Endothelial cell of umbilical vein (primary cell): ENCODE data around the gene SIPA1L3.

Experiments
- EZH2 ChIP-seq: IDR thresholded peaks from 2 replicates; pipeline ENCODE4 v1.6.1; 2012; ENCODE audit warnings: borderline replicate concordance, low read depth, mild to moderate bottlenecking, moderate library complexity, low read length, inconsistent platforms; ENCODE audit not compliant: severe bottlenecking
- POLR2A ChIP-seq: IDR thresholded peaks from 2 replicates; pipeline ENCODE4 v1.6.1; 2012; ENCODE audit warnings: low read depth, mild to moderate bottlenecking, control low read depth, low read length
- POLR2AphosphoS5 ChIP-seq: IDR thresholded peaks from 2 replicates; pipeline ENCODE4 v1.6.1; 2012; ENCODE audit warnings: low read depth, mild to moderate bottlenecking, control low read depth, low read length, moderate library complexity; ENCODE audit not compliant: insufficient read depth
- TF ChIP-seq, protein P1 (sequence below), 2 donors: IDR thresholded peaks; 1 replicate in 1 of 2; 2 replicates in 1 of 2; pipeline ENCODE4 v1.5.1; 2011; ENCODE audit warnings: low read length in 2 of 2, mild to moderate bottlenecking in 2 of 2, moderate library complexity in 2 of 2, control low read depth in 1 of 2, inconsistent platforms in 1 of 2, low read depth in 1 of 2; ENCODE audit not compliant: insufficient read depth in 1 of 2; ENCODE audit errors: extremely low read depth in 1 of 2

DNA sequence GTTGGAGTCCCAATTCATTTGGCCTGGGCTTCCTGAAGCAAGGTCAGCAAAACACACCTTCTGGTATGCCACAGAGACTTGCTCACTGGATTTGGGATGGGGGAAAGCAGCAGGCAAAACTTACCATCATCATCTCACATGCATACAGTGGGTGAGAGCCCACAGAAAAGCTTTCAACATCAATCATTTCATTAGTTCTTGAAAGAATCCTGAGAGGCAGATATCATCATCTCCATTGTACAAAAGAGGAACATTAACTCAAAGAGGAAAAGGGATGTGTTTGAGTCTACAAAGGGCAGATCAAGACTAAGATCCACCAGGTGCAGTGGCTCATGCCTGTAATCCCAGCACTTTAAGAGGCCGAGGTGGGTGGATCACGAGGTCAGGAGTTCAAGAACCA is 7.0 kb upstream of the SIPA1L3 start:
- TF ChIP-seq, protein P1, sequence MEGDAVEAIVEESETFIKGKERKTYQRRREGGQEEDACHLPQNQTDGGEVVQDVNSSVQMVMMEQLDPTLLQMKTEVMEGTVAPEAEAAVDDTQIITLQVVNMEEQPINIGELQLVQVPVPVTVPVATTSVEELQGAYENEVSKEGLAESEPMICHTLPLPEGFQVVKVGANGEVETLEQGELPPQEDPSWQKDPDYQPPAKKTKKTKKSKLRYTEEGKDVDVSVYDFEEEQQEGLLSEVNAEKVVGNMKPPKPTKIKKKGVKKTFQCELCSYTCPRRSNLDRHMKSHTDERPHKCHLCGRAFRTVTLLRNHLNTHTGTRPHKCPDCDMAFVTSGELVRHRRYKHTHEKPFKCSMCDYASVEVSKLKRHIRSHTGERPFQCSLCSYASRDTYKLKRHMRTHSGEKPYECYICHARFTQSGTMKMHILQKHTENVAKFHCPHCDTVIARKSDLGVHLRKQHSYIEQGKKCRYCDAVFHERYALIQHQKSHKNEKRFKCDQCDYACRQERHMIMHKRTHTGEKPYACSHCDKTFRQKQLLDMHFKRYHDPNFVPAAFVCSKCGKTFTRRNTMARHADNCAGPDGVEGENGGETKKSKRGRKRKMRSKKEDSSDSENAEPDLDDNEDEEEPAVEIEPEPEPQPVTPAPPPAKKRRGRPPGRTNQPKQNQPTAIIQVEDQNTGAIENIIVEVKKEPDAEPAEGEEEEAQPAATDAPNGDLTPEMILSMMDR (IDR thresholded peaks at IDR 0.05; ENCODE audit: extremely low read depth in 1 of 2, insufficient read depth in 1 of 2, low read depth in 1 of 2, low read length in 2 of 2): no peak
- TF ChIP-seq EZH2 (no peak), POLR2AphosphoS5 (no peak), POLR2A (no peak)
